Right lobe of liver (tissue), 4 donors: Measurements from ENCODE around the gene AJAP1.

Experiments used
- POLR2A ChIP-seq: fragments of 450-650 bp; IDR thresholded peaks from one replicate; pipeline ENCODE4 v1.6.1; 2017; ENCODE audit warnings: antibody characterized with exemption, mild to moderate bottlenecking
- TF ChIP-seq, protein P1 (sequence below), 4 donors: fragments of 200-600 bp in 3 of 4; fragments of 450-650 bp in 1 of 4; IDR thresholded peaks; one replicate each; pipeline versions ENCODE4 v1.5.1 to v1.8.0; 2016 to 2022; ENCODE audit warnings: antibody characterized with exemption in 4 of 4, mild to moderate bottlenecking in 2 of 4
- donor health status: DM: no; HTN: no; CAD: no.
- donor health status: DM: no; HTN: no; CAD: no.
- donor health status: DM: no; HTN: yes; CAD: no.

DNA sequence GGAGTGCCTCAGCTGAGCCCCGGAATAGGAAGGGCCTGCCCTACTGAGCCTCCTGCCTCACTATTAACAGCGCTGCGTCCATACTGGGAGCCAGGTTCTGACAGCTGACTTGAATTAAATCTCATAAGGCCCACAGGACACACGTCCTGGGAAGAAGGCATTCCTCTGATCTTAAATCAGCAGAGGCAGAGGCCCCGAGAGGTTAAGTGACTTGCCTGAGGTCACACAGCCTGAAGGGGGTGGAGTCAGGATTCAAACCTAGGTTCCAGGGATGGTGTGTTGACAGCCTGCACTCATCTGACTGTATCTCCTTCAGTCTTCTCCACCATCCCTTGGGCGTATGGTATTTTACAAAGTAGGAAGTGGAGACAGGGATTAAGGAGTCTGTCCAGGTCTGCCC is 79.8 kb downstream of the AJAP1 start:
- TF ChIP-seq, protein P1, sequence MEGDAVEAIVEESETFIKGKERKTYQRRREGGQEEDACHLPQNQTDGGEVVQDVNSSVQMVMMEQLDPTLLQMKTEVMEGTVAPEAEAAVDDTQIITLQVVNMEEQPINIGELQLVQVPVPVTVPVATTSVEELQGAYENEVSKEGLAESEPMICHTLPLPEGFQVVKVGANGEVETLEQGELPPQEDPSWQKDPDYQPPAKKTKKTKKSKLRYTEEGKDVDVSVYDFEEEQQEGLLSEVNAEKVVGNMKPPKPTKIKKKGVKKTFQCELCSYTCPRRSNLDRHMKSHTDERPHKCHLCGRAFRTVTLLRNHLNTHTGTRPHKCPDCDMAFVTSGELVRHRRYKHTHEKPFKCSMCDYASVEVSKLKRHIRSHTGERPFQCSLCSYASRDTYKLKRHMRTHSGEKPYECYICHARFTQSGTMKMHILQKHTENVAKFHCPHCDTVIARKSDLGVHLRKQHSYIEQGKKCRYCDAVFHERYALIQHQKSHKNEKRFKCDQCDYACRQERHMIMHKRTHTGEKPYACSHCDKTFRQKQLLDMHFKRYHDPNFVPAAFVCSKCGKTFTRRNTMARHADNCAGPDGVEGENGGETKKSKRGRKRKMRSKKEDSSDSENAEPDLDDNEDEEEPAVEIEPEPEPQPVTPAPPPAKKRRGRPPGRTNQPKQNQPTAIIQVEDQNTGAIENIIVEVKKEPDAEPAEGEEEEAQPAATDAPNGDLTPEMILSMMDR (IDR thresholded peaks at IDR 0.05) = no peak
- no peak for TF ChIP-seq POLR2A
